Transverse colon (tissue), 4 donors: ENCODE results near the gene P3H2.
"Not testable (repeated sequence)": the region's sequence is repeated elsewhere in the genome, so short reads cannot be mapped to it uniquely, and the experiment has no call there.

Source experiments
- EP300 ChIP-seq: sonication (generic); formaldehyde crosslinking; IDR thresholded peaks from one replicate; pipeline ENCODE4 v1.6.1; 2017; ENCODE audit warnings: antibody characterized with exemption, low read depth
- POLR2A ChIP-seq: fragments of 450-650 bp; IDR thresholded peaks from one replicate; pipeline ENCODE4 v1.6.1; 2016; ENCODE audit warnings: antibody characterized with exemption, mild to moderate bottlenecking, moderate library complexity
- POLR2AphosphoS5 ChIP-seq, 3 donors: sonication (generic); formaldehyde crosslinking; IDR thresholded peaks; one replicate each; pipeline ENCODE4 v1.6.1; 2016; ENCODE audit warnings: antibody characterized with exemption in 3 of 3
- TF ChIP-seq, protein P1 (sequence below), 5 experiments: fragments of 200-600 bp in 3 of 5; fragments of 450-650 bp in 2 of 5; sonication (generic) in 3 of 5; IDR thresholded peaks; 1 replicate in 2 of 5; 2 replicates in 3 of 5; pipeline ENCODE4 v1.5.1; 2016 to 2017; ENCODE audit warnings: antibody characterized with exemption in 5 of 5, inconsistent platforms in 3 of 5, mild to moderate bottlenecking in 2 of 5, moderate library complexity in 1 of 5

DNA sequence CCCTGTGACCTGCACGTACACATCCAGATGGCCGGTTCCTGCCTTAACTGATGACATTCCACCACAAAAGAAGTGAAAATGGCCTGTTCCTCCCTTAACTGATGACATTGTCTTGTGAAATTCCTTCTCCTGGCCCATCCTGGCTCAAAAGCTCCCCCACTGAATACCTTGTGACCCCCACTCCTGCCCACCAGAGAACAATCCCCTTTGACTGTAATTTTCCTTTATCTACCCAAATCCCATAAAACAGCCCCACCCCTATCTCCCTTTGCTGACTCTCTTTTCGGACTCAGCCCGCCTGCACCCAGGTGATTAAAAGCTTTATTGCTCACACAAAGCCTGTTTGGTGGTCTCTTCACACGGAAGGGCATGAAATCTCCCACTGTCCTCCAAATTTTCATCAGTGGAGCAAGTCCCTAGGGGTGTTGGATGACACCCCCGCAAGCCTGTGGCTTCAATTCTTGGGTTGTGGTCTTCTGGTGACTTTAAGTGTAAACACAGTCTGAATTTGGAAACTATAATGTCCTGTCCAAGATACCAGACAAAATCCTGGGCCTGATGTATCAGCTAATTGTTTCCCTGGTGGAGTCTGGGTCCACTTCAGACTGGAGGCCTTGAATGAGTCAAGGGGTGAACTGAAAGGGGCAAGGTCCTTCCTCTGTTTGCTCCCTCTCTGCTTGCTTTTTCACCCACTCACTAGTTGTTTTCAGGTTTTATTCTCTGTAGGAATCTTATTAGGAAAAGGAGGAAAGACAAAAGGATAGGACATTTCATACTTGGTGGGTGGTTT is 29.3 kb upstream of the P3H2 start:
- TF ChIP-seq, protein P1, sequence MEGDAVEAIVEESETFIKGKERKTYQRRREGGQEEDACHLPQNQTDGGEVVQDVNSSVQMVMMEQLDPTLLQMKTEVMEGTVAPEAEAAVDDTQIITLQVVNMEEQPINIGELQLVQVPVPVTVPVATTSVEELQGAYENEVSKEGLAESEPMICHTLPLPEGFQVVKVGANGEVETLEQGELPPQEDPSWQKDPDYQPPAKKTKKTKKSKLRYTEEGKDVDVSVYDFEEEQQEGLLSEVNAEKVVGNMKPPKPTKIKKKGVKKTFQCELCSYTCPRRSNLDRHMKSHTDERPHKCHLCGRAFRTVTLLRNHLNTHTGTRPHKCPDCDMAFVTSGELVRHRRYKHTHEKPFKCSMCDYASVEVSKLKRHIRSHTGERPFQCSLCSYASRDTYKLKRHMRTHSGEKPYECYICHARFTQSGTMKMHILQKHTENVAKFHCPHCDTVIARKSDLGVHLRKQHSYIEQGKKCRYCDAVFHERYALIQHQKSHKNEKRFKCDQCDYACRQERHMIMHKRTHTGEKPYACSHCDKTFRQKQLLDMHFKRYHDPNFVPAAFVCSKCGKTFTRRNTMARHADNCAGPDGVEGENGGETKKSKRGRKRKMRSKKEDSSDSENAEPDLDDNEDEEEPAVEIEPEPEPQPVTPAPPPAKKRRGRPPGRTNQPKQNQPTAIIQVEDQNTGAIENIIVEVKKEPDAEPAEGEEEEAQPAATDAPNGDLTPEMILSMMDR (IDR thresholded peaks at IDR 0.05): not testable (repeated sequence)
- TF ChIP-seq POLR2AphosphoS5 (IDR thresholded peaks at IDR 0.05); EP300; POLR2A: not testable (repeated sequence)
